MM.1S (cell line): Measurements from ENCODE around the gene AGAP1.
A peak's percentile ranks its signal among the peaks of the same experiment; 100 is the strongest.

Experiments
- DNase-seq: peaks from one replicate; pipeline ENCODE4 v3.0.0-alpha.2; 2015
- H2AFZ ChIP-seq: fragments of 300-600 bp; sonication (generic); 2 replicates; pipeline ENCODE4 v1.6.0; 2016; ENCODE audit warnings: antibody characterized with exemption, low read length
- H3F3A ChIP-seq: fragments of 300-600 bp; sonication (generic); 2 replicates; pipeline ENCODE4 v1.6.1; 2016; ENCODE audit warnings: mild to moderate bottlenecking, antibody characterized with exemption, low read length, moderate library complexity, mixed read lengths; ENCODE audit not compliant: insufficient read depth
- H3K27ac ChIP-seq: fragments of 300-600 bp; sonication (generic); 2 replicates; pipeline ENCODE4 v1.5.1; 2016; ENCODE audit warnings: mild to moderate bottlenecking, low read length
- H3K27me3 ChIP-seq: fragments of 300-600 bp; sonication (generic); replicated peaks from 2 replicates; pipeline ENCODE4 v1.6.0; 2016; ENCODE audit warnings: low read length; ENCODE audit not compliant: insufficient read depth
- H3K36me3 ChIP-seq: fragments of 300-600 bp; sonication (generic); replicated peaks from 2 replicates; pipeline ENCODE4 v1.6.1; 2016; ENCODE audit warnings: mild to moderate bottlenecking, low read length, mixed read lengths; ENCODE audit not compliant: insufficient read depth
- H3K4me1 ChIP-seq: fragments of 300-600 bp; sonication (generic); 2 replicates; pipeline ENCODE4 v1.6.1; 2016; ENCODE audit warnings: low read length, mixed read lengths
- H3K4me2 ChIP-seq: fragments of 300-600 bp; sonication (generic); 2 replicates; pipeline ENCODE4 v1.6.0; 2016; ENCODE audit warnings: low read depth, low read length
- H3K4me3 ChIP-seq: fragments of 300-600 bp; sonication (generic); 2 replicates; pipeline ENCODE4 v1.5.1; 2016; ENCODE audit warnings: low read length, mixed read lengths
- H3K79me2 ChIP-seq: fragments of 300-600 bp; sonication (generic); 2 replicates; pipeline ENCODE4 v1.6.1; 2016; ENCODE audit warnings: mixed run types, low read length, mixed read lengths
- H3K9ac ChIP-seq: fragments of 300-600 bp; sonication (generic); 2 replicates; pipeline ENCODE4 v1.6.1; 2016; ENCODE audit warnings: low read length, mixed read lengths
- H3K9me2 ChIP-seq: fragments of 300-600 bp; sonication (generic); replicated peaks from 2 replicates; pipeline ENCODE4 v1.6.1; 2016; ENCODE audit warnings: mild to moderate bottlenecking, low read length, mixed read lengths; ENCODE audit not compliant: insufficient read depth
- H3K9me3 ChIP-seq: fragments of 300-600 bp; sonication (generic); replicated peaks from 2 replicates; pipeline ENCODE4 v1.6.1; 2016; ENCODE audit warnings: mild to moderate bottlenecking, low read length, mixed read lengths; ENCODE audit not compliant: insufficient read depth
- H4K20me1 ChIP-seq: fragments of 300-600 bp; sonication (generic); 2 replicates; pipeline ENCODE4 v1.6.1; 2016; ENCODE audit warnings: mild to moderate bottlenecking, low read length, moderate library complexity, mixed read lengths; ENCODE audit not compliant: insufficient read depth
- EZH2 ChIP-seq: fragments of 300-600 bp; sonication (generic); optimal IDR thresholded peaks from 2 replicates; pipeline ENCODE3; 2017; ENCODE audit warnings: low read depth, mild to moderate bottlenecking, antibody characterized with exemption, low read length, mixed read lengths
- EZH2phosphoT487 ChIP-seq: fragments of 300-600 bp; sonication (generic); IDR thresholded peaks from 2 replicates; pipeline ENCODE4 v1.6.1; 2018; ENCODE audit warnings: antibody characterized with exemption, low read length
- TF ChIP-seq, protein P1 (sequence below): fragments of 300-600 bp; sonication (generic); IDR thresholded peaks from 2 replicates; pipeline ENCODE4 v1.5.1; 2016; ENCODE audit warnings: antibody characterized with exemption, low read length, mixed read lengths

AGAP1 gene

DNA sequence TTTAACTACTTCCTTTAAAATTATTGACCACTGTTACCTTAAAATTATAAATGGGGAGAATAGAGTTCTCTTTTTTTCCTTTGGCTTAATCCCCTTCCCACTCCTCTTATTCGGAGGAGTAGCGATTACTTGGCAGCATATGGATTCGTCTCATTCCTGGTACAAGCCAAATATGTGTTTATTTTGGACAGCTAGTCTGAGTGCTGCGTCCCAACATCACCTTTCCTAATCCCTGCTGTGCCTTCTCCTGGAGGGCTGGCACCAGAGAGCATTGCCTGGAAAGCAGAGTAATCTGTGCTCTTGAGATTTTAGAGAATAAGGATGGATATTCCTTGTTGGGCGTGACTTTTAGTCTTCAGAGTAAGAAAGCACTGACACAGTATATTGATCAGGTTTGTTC lies 185.6 kb downstream of the AGAP1 start:
- H3K9me3 ChIP-seq = no peaks in the 10 kb centered on the region
- H3K9me2 ChIP-seq = no peaks in the 10 kb centered on the region
- no peak for TF ChIP-seq EZH2
- TF ChIP-seq, protein P1, sequence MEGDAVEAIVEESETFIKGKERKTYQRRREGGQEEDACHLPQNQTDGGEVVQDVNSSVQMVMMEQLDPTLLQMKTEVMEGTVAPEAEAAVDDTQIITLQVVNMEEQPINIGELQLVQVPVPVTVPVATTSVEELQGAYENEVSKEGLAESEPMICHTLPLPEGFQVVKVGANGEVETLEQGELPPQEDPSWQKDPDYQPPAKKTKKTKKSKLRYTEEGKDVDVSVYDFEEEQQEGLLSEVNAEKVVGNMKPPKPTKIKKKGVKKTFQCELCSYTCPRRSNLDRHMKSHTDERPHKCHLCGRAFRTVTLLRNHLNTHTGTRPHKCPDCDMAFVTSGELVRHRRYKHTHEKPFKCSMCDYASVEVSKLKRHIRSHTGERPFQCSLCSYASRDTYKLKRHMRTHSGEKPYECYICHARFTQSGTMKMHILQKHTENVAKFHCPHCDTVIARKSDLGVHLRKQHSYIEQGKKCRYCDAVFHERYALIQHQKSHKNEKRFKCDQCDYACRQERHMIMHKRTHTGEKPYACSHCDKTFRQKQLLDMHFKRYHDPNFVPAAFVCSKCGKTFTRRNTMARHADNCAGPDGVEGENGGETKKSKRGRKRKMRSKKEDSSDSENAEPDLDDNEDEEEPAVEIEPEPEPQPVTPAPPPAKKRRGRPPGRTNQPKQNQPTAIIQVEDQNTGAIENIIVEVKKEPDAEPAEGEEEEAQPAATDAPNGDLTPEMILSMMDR = no peak
- no peak for TF ChIP-seq EZH2phosphoT487
- H3F3A ChIP-seq = no peaks in the 10 kb centered on the region
- no peak overlapping the region for H3K4me3 ChIP-seq
- no peaks in the 10 kb centered on the region for H3K4me1 ChIP-seq
- H3K36me3 ChIP-seq = no peaks in the 10 kb centered on the region
- H4K20me1 ChIP-seq = no peaks in the 10 kb centered on the region
- no peak overlapping the region for H3K27ac ChIP-seq
- peaks cover 79% of the 10 kb centered on the region for H3K79me2 ChIP-seq
- DNase-seq = no peak
- H2AFZ ChIP-seq = no peak overlapping the region
- no peak overlapping the region for H3K4me2 ChIP-seq
- H3K9ac ChIP-seq = no peak overlapping the region
- H3K27me3 ChIP-seq = no peaks in the 10 kb centered on the region

DNA sequence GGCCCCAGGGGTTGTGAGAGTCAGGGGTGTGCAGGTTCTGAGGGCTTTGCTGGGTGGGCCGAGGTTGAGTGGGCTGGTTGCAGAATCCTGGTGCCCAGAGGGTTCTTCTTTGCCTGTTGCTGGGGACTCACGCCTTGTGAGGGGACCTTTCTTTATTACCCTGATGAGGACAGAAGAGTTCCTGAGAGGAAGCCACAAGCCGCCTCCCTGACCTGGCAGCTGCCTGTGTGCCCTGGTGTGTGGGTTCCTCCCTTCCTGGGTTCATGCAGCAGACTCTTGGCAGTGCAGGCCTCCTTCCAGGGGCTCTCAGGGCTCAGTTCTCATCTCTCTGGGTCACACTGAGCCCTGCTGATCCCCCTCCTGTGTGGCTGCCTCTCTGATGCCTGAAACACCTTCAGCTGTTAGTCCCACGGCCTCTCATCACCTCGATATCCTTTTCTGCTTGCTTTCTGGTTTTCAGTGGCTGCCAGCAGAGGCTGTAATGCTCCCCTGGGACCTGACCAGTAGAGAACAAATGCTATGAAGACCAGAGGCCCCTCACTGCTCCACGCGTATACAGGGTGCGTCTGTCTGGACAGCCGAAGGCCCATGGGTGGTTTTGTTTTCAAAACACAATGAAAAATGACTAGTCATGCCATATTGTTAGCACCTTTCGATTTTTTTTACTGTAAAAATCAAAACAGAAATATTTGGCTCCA lies 191.3 kb downstream of the AGAP1 start:
- H3K27ac ChIP-seq = no peak overlapping the region
- no peaks in the 10 kb centered on the region for H3K9me2 ChIP-seq
- H2AFZ ChIP-seq = no peak overlapping the region
- no peaks in the 10 kb centered on the region for H3K36me3 ChIP-seq
- H3K79me2 ChIP-seq = peaks cover 77% of the 10 kb centered on the region
- H3K4me3 ChIP-seq = no peak overlapping the region
- no peaks in the 10 kb centered on the region for H3F3A ChIP-seq
- no peaks in the 10 kb centered on the region for H3K9me3 ChIP-seq
- no peak overlapping the region for H3K9ac ChIP-seq
- H3K4me2 ChIP-seq = no peak overlapping the region
- no peaks in the 10 kb centered on the region for H3K27me3 ChIP-seq
- TF ChIP-seq EZH2phosphoT487 (no peak), EZH2 (no peak)
- TF ChIP-seq, protein P1 = no peak
- no peaks in the 10 kb centered on the region for H4K20me1 ChIP-seq
- no peaks in the 10 kb centered on the region for H3K4me1 ChIP-seq
- DNase-seq = peak; percentile 17

DNA sequence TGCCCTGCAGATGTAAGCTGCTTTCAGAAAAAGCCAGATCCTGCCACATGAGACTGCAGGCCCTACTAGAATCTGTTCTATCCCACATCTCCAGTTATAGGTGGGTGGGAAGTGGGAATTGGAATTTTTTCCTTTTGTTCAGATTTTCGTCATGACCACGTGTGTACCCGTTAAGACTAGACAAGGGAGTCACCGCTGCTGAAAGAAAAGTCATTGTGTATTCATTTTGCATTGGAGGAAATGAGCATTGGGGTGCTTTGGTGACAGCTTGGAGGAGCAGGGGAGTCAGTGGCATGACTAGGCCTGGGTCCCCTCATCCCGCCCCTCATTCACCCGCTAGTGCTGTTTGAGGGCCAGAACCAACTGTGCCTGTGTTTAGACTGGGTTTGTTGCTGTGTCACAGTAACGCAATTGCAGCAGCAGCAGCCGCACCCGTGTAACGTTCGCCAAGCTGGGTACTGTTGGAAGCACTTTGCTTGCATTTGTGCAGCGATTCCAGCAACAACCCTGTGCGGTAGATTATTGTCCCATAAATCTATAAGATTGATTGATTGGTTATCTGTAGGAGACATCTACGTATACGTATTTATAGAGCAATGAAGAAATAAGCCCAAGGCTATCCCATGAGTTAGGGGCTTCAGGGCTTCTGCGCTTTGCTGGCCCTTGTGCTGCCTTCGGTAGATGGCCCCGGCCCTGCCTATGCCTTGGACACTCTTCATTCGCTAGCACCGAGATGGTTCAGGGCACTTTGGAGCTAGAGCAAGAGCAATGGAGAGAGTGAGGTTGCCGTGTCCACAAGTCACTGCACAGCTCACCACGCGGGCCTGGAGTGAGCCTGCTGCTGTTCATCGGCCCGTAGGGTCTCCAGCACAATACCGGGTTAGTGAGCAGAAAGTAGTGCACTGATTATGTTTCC lies 194.9 kb downstream of the AGAP1 start:
- DNase-seq = no peak
- Histone ChIP-seq H4K20me1 (no peaks in the 10 kb centered on the region; the same call in 1 of the 2 replicates), H3K27me3 (no peaks in the 10 kb centered on the region), H3K79me2 (peaks cover 91% of the 10 kb centered on the region), H3K4me3 (no peak overlapping the region), H3K4me2 (no peak overlapping the region), H2AFZ (no peak overlapping the region), H3K9me2 (no peaks in the 10 kb centered on the region), H3K9me3 (no peaks in the 10 kb centered on the region), H3K36me3 (no peaks in the 10 kb centered on the region), H3K9ac (no peak overlapping the region), H3F3A (no peaks in the 10 kb centered on the region), H3K4me1 (no peaks in the 10 kb centered on the region), H3K27ac (no peak overlapping the region)
- TF ChIP-seq EZH2 (no peak), EZH2phosphoT487 (no peak)
- TF ChIP-seq, protein P1 = no peak
